HG03378 (cell line): ENCODE measurements around the gene KRT3.

Experiments used
- ATAC-seq: cut with Tn5 transposase; IDR thresholded peaks from one replicate; pipeline ENCODE4 v1.9.1; 2021; ENCODE audit warnings: mild to moderate bottlenecking, moderate library complexity; ENCODE audit not compliant: unreplicated experiment

The KRT3 gene

GRCh38 chr12:52828156-52828555, 32.2 kb upstream of the KRT3 start:
- no peak for ATAC-seq

GRCh38 chr12:52827499-52828090, 31.7 kb upstream of the KRT3 start:
- no peak for ATAC-seq

GRCh38 chr12:52826611-52827498, 30.9 kb upstream of the KRT3 start:
- ATAC-seq, result no peak

- no peak for ATAC-seq
These were observed 30.0 kb upstream of the KRT3 start for GRCh38 chr12:52825961-52826360.

- no peak for ATAC-seq
These were observed 29.0 kb upstream of the KRT3 start for GRCh38 chr12:52824741-52825410.

- no peak for ATAC-seq
These were observed 28.0 kb upstream of the KRT3 start for GRCh38 chr12:52823761-52824450.

GRCh38 chr12:52822771-52823510, 27.0 kb upstream of the KRT3 start:
- ATAC-seq, result no peak

- ATAC-seq, result no peak
These were observed 26.1 kb upstream of the KRT3 start for GRCh38 chr12:52821826-52822660.

- no peak for ATAC-seq
These were observed 25.3 kb upstream of the KRT3 start for GRCh38 chr12:52821071-52821730.

GRCh38 chr12:52820521-52820920, 24.6 kb upstream of the KRT3 start:
- ATAC-seq, result no peak

- no peak for ATAC-seq
These were observed 24.0 kb upstream of the KRT3 start for GRCh38 chr12:52819731-52820510.

GRCh38 chr12:52818887-52819420, 23.0 kb upstream of the KRT3 start:
- no peak for ATAC-seq

GRCh38 chr12:52818388-52818787, 22.5 kb upstream of the KRT3 start:
- no peak for ATAC-seq

- no peak for ATAC-seq
These were observed 21.9 kb upstream of the KRT3 start for GRCh38 chr12:52817699-52818238.

- no peak for ATAC-seq
These were observed 21.2 kb upstream of the KRT3 start for GRCh38 chr12:52817003-52817698.

GRCh38 chr12:52815676-52816588, 20.0 kb upstream of the KRT3 start:
- ATAC-seq, result no peak
